Measurements from ENCODE around the gene ANAPC10. TPM values are rescaled to one million over a fixed set of nuclear protein-coding genes. Genes with fewer than 3 reads are reported as not detected.

The ANAPC10 gene
- total and polyA plus RNA-seq, 2 of the 4 experiments (the other 2 are of a cell fraction) = 17.1 to 22.4 TPM

GRCh38 chr4:144962300-144962699 lies 135.7 kb downstream of the ANAPC10 start:
- intact Hi-C loops (cut with micrococcal nuclease) = no loop called here

More at GRCh38 chr4:144962300-144962699, 135.7 kb downstream of the ANAPC10 start:
- Histone ChIP-seq H2AK5ac (ENCODE audit: low read depth, low read length) (no peak overlapping the region), H2BK5ac (ENCODE audit: low read depth, low read length, poor library complexity, severe bottlenecking) (no peak overlapping the region), H3K4me2 (ENCODE audit: low read depth, low read length) (no peak overlapping the region), H3K36me3 (ENCODE audit: control insufficient read depth, insufficient read depth, low read length) (no peaks in the 10 kb centered on the region), H4K5ac (ENCODE audit: low read depth, low read length) (no peak overlapping the region), H3K4me3 (ENCODE audit: insufficient read depth, low read depth, low read length) (no peak overlapping the region), H2BK20ac (ENCODE audit: low read depth, low read length) (no peak overlapping the region), H3K4me1 (ENCODE audit: control insufficient read depth, insufficient read depth, low read length) (no peaks in the 10 kb centered on the region), H3K18ac (ENCODE audit: low read depth, low read length) (no peak overlapping the region), H3K14ac (replicated peaks; ENCODE audit: low read depth, low read length) (no peak overlapping the region), H3K9ac (ENCODE audit: low read depth, low read length) (no peak overlapping the region), H3K27me3 (ENCODE audit: control insufficient read depth, insufficient read depth, low read length) (no peaks in the 10 kb centered on the region), H3K56ac (ENCODE audit: extremely low read depth, insufficient read depth, low read length) (no peak overlapping the region), H2AFZ (replicated peaks; ENCODE audit: low read length, poor library complexity) (no peak overlapping the region), H4K20me1 (ENCODE audit: insufficient read depth, low read length) (no peaks in the 10 kb centered on the region), H2BK15ac (ENCODE audit: low read depth, low read length) (no peak overlapping the region), H3K9me1 (ENCODE audit: insufficient read depth, low read length) (no peaks in the 10 kb centered on the region), H4K91ac (ENCODE audit: insufficient read depth, low read depth, low read length) (no peak overlapping the region), H2AK9ac (replicated peaks; ENCODE audit: low read depth, low read length, poor library complexity) (no peak overlapping the region), H3K4ac (ENCODE audit: low read depth, low read length) (no peak overlapping the region), H3K79me1 (ENCODE audit: low read depth in 1 of 2, low read length in 2 of 2) (no peaks in the 10 kb centered on the region), H3K23ac (ENCODE audit: low read depth, low read length) (no peak overlapping the region), H4K8ac (ENCODE audit: low read depth in 2 of 2, low read length in 2 of 2) (no peak overlapping the region), H3K9me3 (ENCODE audit: control insufficient read depth, insufficient read depth, low read length) (no peaks in the 10 kb centered on the region), H2BK120ac (ENCODE audit: low read depth, low read length) (no peak overlapping the region), H3K27ac (ENCODE audit: insufficient read depth, low read length) (no peak overlapping the region)
- CTCF ChIA-PET = no interaction called here
- in situ Hi-C loops (cut with MboI; ENCODE audit: low sequenced_read_pairs) (no loop called here), dilution Hi-C loops (cut with HindIII; ENCODE audit: low sequenced_read_pairs, unreplicated experiment) (no loop called here)
- no CpG with 5 or more reads among the region's 4 CpGs for WGBS, 2 experiments (ENCODE audit: extremely low coverage in 2 of 2, insufficient read length in 1 of 2)
- BruUV-seq (replicated peaks) = no TSS peak
- no peak for DNase-seq
- no peak for ATAC-seq (ENCODE audit: low read depth)
- POLR2A ChIA-PET (ENCODE audit: unreplicated experiment) = no interaction called here
- no peak for TF ChIP-seq BHLHE40 (IDR thresholded peaks at IDR 0.05; ENCODE audit: low read depth, low read length)
- TF ChIP-seq MAFK (IDR thresholded peaks at IDR 0.05; ENCODE audit: low read depth, low read length) = no peak
- TF ChIP-seq SMC3 (IDR thresholded peaks at IDR 0.05; ENCODE audit: low read depth, low read length) = no peak
- no peak for TF ChIP-seq RFX5 (IDR thresholded peaks at IDR 0.05; ENCODE audit: low read depth, low read length)
- no peak for TF ChIP-seq RCOR1 (IDR thresholded peaks at IDR 0.05; ENCODE audit: insufficient replicate concordance, low read length)
- TF ChIP-seq MXI1 (IDR thresholded peaks at IDR 0.05; ENCODE audit: borderline replicate concordance, low read depth, low read length) = no peak
- no peak for TF ChIP-seq CEBPB (IDR thresholded peaks at IDR 0.05; ENCODE audit: low read depth, low read length)

All from IMR-90 (cell line).